A549 (cell line): Measurements from ENCODE around the gene ANO2.

ENCODE experiments used
- EP300 ChIP-seq, 2 experiments: fragments of >200 bp; sonication (Bioruptor Twin); formaldehyde crosslinking; IDR thresholded peaks; 2 replicates in 1 of 2; 3 replicates in 1 of 2; pipeline ENCODE4 v1.6.1; 2016 to 2017
- HOXA7 ChIP-seq: fragments of 250-450 bp; sonication (Bioruptor Pico); IDR thresholded peaks from 2 replicates; pipeline ENCODE4 v1.5.0; 2020; ENCODE audit warnings: mild to moderate bottlenecking, moderate library complexity
- POLR2A ChIP-seq: IDR thresholded peaks from 2 replicates; pipeline ENCODE4 v1.6.1; 2012; ENCODE audit warnings: mild to moderate bottlenecking, low read length
- REST ChIP-seq: fragments of 200-600 bp; sonication (generic); IDR thresholded peaks from 2 replicates; pipeline ENCODE4 v1.6.1; 2016; ENCODE audit warnings: antibody characterized with exemption, mild to moderate bottlenecking, moderate library complexity
- TF ChIP-seq, protein P1 (sequence below): IDR thresholded peaks from 2 replicates; pipeline ENCODE4 v1.6.1; 2012
- TF ChIP-seq, protein P2 (sequence below): fragments of >200 bp; sonication (Bioruptor Twin); formaldehyde crosslinking; IDR thresholded peaks from 3 replicates; pipeline ENCODE4 v1.5.1; 2016

DNA sequence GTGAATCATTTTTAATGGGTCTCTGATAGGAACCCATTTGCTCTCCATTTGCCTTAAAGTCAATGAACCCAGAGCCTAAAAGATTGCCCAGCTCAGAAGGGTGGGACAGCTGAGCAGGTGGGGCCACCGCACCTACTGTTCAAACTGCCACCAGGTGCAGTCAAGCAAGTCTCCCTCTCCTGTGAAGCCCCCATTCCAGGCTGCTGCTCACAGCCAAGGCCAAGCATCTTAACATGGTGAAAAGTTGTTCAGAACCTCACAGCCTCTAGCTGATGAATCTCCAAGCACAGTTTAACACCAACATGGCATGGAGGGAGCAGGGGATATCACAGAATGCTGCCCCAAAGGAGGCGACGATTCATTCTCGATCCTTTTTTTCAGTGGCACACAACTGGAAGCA lies 29.5 kb downstream of the ANO2 start:
- TF ChIP-seq HOXA7 (no peak), REST (no peak), POLR2A (no peak), EP300 (IDR thresholded peaks at IDR 0.05) (no peak)
- TF ChIP-seq, protein P1, sequence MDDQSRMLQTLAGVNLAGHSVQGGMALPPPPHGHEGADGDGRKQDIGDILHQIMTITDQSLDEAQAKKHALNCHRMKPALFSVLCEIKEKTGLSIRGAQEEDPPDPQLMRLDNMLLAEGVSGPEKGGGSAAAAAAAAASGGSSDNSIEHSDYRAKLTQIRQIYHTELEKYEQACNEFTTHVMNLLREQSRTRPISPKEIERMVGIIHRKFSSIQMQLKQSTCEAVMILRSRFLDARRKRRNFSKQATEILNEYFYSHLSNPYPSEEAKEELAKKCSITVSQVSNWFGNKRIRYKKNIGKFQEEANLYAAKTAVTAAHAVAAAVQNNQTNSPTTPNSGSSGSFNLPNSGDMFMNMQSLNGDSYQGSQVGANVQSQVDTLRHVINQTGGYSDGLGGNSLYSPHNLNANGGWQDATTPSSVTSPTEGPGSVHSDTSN: no peak
- TF ChIP-seq, protein P2, sequence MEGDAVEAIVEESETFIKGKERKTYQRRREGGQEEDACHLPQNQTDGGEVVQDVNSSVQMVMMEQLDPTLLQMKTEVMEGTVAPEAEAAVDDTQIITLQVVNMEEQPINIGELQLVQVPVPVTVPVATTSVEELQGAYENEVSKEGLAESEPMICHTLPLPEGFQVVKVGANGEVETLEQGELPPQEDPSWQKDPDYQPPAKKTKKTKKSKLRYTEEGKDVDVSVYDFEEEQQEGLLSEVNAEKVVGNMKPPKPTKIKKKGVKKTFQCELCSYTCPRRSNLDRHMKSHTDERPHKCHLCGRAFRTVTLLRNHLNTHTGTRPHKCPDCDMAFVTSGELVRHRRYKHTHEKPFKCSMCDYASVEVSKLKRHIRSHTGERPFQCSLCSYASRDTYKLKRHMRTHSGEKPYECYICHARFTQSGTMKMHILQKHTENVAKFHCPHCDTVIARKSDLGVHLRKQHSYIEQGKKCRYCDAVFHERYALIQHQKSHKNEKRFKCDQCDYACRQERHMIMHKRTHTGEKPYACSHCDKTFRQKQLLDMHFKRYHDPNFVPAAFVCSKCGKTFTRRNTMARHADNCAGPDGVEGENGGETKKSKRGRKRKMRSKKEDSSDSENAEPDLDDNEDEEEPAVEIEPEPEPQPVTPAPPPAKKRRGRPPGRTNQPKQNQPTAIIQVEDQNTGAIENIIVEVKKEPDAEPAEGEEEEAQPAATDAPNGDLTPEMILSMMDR: no peak
